Activated naive CD4-positive, alpha-beta T cell treated with anti-CD3 and anti-CD28 coated beads, Interleukin-2, amount 10 ng/mL, durations not matched to agents 7 days and 5 days (primary cell): Measurements from ENCODE around the gene A3GALT2.
"Not testable (repeated sequence)": the region's sequence is repeated elsewhere in the genome, so short reads cannot be mapped to it uniquely, and the experiment has no call there.

ENCODE experiments used
- CTCF ChIA-PET: fragments of 350-600 bp; sonication (Branson Sonifier 250); formaldehyde crosslinking; loops from one replicate; lab custom pipeline; 2021; ENCODE audit warnings: antibody characterized with exemption; lab: Charles Lee
- DNase-seq: peaks from one replicate; pipeline ENCODE4 v3.0.0-alpha.2; 2020
- H3K27ac Mint-ChIP-seq: one replicate; pipeline ENCODE4 v1.8.0; 2021; ENCODE audit warnings: mild to moderate bottlenecking, moderate library complexity, mixed read lengths
- H3K27me3 Mint-ChIP-seq: one replicate; pipeline ENCODE4 v1.8.0; 2021; ENCODE audit warnings: mild to moderate bottlenecking, mixed read lengths
- H3K36me3 Mint-ChIP-seq: one replicate; pipeline ENCODE4 v1.8.0; 2021; ENCODE audit warnings: mixed read lengths
- H3K4me1 Mint-ChIP-seq: one replicate; pipeline ENCODE4 v1.8.0; 2021; ENCODE audit warnings: mixed read lengths
- H3K4me3 Mint-ChIP-seq: one replicate; pipeline ENCODE4 v1.8.0; 2021; ENCODE audit warnings: mild to moderate bottlenecking, moderate library complexity, mixed read lengths
- H3K9me3 Mint-ChIP-seq: one replicate; pipeline ENCODE4 v1.8.0; 2021; ENCODE audit warnings: mixed read lengths

A3GALT2 gene

DNA sequence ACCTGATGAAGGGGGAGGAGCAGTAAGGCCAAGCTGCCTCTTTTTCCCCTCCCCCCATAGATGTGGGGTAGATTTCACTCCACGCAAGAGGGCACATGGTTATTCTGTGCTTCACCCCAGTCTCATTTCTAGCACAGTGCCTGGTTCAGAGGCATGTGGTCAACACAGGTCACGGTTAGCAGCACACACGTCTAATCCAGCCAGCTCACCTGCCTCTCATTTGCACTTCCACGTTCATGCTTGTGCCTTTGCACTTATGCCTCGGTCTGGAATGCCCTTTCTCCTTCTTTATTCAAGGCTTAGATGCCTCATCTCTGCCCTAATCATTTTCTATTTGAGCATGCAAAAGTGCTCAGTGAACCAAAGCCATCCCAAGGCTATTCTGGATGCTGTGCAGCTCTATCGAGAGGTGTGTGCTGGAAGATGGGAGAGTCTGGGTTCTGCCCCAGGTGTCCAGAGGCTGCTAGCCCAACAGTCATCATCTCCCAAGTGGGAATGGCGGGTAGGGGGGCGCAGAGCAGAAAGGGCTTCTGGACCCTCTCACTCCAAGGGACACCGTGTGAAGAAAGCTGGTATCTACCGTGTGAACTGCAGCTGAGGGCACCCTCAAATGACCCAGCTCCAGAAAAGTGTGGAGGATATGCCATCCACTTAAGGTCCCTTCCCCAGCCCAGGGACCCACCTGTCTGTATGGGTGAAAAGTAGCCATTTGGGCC lies 2.1 kb upstream of the A3GALT2 start:
- Mint-ChIP-seq H3K27me3 (peaks cover 7% of the 10 kb centered on the region), H3K4me3 (no peak overlapping the region), H3K4me1 (no peaks in the 10 kb centered on the region), H3K9me3 (no peaks in the 10 kb centered on the region), H3K36me3 (peaks cover 27% of the 10 kb centered on the region), H3K27ac (no peak overlapping the region)
- no peak for DNase-seq
- CTCF ChIA-PET: no interaction called here

DNA sequence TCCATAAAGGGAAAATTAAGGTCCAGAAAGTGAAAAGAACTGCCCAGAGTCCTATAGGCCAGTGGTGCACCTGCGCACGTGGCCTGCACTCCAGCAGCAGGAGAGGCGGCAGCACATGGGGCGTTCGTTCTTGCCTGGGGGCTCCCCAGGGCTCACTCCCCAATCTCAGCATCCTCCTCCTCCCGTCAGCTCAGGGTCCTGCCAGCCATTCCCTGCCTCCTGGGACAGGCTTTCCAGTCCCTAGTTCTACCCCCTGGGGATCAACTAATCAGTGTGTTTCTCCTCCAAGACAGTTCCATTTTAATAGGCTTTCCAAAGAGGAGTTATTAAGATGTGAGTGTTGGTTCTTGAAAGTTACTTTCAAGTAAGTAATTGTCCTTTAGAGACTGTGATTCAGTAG lies 1.2 kb upstream of the A3GALT2 start:
- peaks cover 24% of the 10 kb centered on the region for H3K36me3 Mint-ChIP-seq
- H3K27me3 Mint-ChIP-seq: peaks cover 13% of the 10 kb centered on the region
- no peaks in the 10 kb centered on the region for H3K9me3 Mint-ChIP-seq
- H3K4me1 Mint-ChIP-seq: no peaks in the 10 kb centered on the region
- no peak for DNase-seq
- no peak overlapping the region for H3K4me3 Mint-ChIP-seq
- CTCF ChIA-PET: no interaction called here
- H3K27ac Mint-ChIP-seq: no peak overlapping the region

- Mint-ChIP-seq H3K27ac (no peak overlapping the region), H3K4me3 (no peak overlapping the region), H3K4me1 (no peaks in the 10 kb centered on the region), H3K27me3 (peaks cover 22% of the 10 kb centered on the region), H3K36me3 (peaks cover 22% of the 10 kb centered on the region), H3K9me3 (no peaks in the 10 kb centered on the region)
- DNase-seq: no peak
- CTCF ChIA-PET: interaction anchor here (1.4 kb wide), 1 partner anchor 26 kb away, joined by 3 read pairs; no protein-coding TSS in a partner anchor
Observed at GRCh38 chr1:33321178-33321577, 280 bp upstream of the A3GALT2 start.

GRCh38 chr1:33319949-33320618 lies 814 bp downstream of the A3GALT2 start:
- Mint-ChIP-seq H3K9me3 (no peaks in the 10 kb centered on the region), H3K27me3 (peaks cover 27% of the 10 kb centered on the region), H3K4me3 (no peak overlapping the region), H3K27ac (no peak overlapping the region), H3K36me3 (peaks cover 14% of the 10 kb centered on the region), H3K4me1 (no peaks in the 10 kb centered on the region)
- DNase-seq: no peak
- CTCF ChIA-PET: no interaction called here

DNA sequence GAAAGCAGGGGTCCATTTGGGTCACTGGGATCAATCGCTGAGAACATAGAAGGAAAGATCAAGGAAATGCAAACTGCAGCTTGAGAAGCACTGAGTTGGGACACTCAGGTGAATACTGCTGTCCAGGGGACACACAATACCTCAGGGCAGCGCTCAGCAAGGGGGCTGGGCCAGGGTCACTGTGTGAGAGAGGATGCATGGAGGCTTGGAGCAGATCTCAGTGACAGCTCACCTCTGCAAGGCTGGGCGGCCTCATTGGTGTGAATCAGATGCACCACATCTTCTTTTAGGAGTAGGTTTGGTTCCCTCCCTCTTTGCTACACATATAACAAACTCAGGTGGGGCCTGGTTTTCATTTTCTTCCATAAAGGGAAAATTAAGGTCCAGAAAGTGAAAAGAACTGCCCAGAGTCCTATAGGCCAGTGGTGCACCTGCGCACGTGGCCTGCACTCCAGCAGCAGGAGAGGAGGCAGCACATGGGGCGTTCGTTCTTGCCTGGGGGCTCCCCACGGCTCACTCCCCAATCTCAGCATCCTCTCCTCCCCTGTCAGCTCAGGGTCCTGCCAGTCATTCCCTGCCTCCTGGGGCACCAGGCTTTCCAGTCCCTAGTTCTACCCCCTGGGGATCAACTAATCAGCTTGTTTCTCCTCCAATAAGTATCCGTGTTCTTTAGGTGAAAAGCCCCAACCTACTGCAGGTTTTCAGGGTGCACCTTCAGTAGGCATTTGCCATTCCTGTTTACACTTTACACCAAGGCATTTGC lies 1.5 kb downstream of the A3GALT2 start:
- DNase-seq: no peak

DNA sequence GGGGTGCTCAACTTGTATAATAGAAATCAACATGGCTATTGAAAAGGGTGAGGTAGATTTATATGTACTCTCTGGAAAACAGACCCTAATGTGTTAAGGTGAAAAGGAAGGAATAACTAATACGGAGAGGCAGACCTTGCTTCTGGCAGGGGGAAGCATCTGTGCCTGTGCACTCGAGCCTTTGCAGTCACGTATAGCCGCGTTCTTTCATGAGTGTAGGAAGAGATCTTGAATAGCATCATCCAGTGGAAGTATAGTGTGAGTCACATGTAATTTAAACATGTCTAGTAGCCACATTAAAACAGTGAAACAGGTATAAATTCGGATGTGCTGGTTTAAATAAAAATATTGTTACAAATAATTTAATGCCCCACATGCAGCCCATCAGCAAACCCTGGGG lies 3.0 kb downstream of the A3GALT2 start:
- Mint-ChIP-seq H3K4me3 (no peak overlapping the region), H3K27me3 (peaks cover 28% of the 10 kb centered on the region), H3K4me1 (no peaks in the 10 kb centered on the region), H3K36me3 (peaks cover 2% of the 10 kb centered on the region), H3K9me3 (no peaks in the 10 kb centered on the region), H3K27ac (no peak overlapping the region)
- no peak for DNase-seq
- CTCF ChIA-PET: no interaction called here

More for the DNA sequence above, 1.5 kb downstream of the A3GALT2 start:
- Mint-ChIP-seq H3K27me3 (peaks cover 27% of the 10 kb centered on the region), H3K36me3 (peaks cover 10% of the 10 kb centered on the region), H3K9me3 (no peaks in the 10 kb centered on the region), H3K4me1 (no peaks in the 10 kb centered on the region), H3K27ac (no peak overlapping the region), H3K4me3 (no peak overlapping the region)
- CTCF ChIA-PET: no interaction called here

- Mint-ChIP-seq H3K4me3 (no peak overlapping the region), H3K27me3 (peaks cover 34% of the 10 kb centered on the region), H3K9me3 (no peaks in the 10 kb centered on the region), H3K4me1 (no peaks in the 10 kb centered on the region), H3K27ac (no peak overlapping the region), H3K36me3 (no peaks in the 10 kb centered on the region)
- no peak for DNase-seq
- CTCF ChIA-PET: interaction anchor here (1.0 kb wide), 1 partner anchor 19 kb away, joined by 4 read pairs; no protein-coding TSS in a partner anchor
Observed at GRCh38 chr1:33317354-33317753, 3.5 kb downstream of the A3GALT2 start.

DNA sequence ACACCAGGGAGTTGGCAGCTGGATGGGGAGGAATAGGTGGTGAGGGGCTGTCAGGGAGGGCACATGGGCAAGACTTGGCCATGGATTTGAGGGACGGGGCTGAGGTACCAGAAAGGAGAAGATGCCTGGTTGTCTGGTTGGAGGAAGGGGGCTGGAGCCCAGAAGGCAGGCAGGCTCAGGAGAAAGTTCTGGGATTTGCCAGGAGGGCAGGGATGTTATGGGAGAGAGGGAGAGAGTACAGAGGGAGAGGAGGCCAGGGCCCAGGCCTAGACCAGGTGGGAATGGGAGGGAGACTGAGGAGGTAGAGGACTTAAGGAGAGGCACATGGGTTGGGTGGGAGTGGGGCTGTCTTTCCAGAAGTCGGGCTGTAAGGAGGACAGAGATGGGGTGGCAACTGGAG lies 4.3 kb downstream of the A3GALT2 start:
- Mint-ChIP-seq H3K9me3 (no peaks in the 10 kb centered on the region), H3K4me3 (no peak overlapping the region), H3K27ac (no peak overlapping the region), H3K4me1 (no peaks in the 10 kb centered on the region), H3K27me3 (peaks cover 38% of the 10 kb centered on the region), H3K36me3 (no peaks in the 10 kb centered on the region)
- no peak for DNase-seq
- CTCF ChIA-PET: interaction anchor here (1.0 kb wide), 1 partner anchor 18 kb away, joined by 4 read pairs; no protein-coding TSS in a partner anchor

DNA sequence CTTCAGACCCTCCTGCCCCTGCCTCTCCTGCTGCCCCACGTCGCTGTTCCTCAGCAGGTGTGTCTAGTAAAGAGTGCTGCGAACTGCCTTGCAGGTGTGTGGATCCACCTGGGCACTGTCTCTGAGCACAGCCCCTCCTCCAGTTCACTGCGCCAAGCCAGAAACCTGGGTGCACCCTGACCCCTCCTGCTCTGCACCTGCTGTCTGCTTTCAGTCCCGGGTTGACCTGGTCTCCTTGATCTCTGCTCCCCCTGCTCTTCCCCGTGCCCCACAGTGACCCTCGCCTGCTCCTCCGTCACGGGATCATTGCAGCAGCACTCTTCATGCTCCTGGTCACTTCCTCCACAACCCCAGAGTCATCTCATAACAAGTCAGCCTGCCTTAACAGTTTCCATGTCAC lies 6.5 kb downstream of the A3GALT2 start:
- peaks cover 38% of the 10 kb centered on the region for H3K27me3 Mint-ChIP-seq
- no peaks in the 10 kb centered on the region for H3K9me3 Mint-ChIP-seq
- H3K4me3 Mint-ChIP-seq: no peak overlapping the region
- CTCF ChIA-PET: no interaction called here
- DNase-seq: no peak
- H3K27ac Mint-ChIP-seq: no peak overlapping the region
- H3K36me3 Mint-ChIP-seq: no peaks in the 10 kb centered on the region
- no peaks in the 10 kb centered on the region for H3K4me1 Mint-ChIP-seq

DNA sequence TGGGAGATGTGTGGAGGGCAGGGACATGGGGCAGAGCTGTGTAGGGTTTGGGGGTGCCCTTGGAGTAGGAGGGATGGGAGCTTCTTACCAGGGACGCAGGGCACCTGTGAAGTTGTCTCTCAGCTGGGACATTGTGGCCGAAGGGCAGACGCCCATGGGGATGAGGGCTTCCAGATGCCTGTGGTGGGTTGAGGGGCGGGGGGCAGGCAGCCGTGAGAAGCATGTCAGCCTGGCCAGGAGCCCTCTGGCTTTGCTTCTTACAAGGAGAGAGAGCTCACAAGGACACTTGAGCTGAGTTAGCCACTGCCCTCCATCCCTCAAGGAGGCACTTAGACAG lies 8.5 kb downstream of the A3GALT2 start:
- CTCF ChIA-PET: interaction anchor here (0.8 kb wide), 1 partner anchor 14 kb away, joined by 3 read pairs; no protein-coding TSS in a partner anchor
- H3K4me1 Mint-ChIP-seq: no peaks in the 10 kb centered on the region
- no peaks in the 10 kb centered on the region for H3K36me3 Mint-ChIP-seq
- peaks cover 35% of the 10 kb centered on the region for H3K27me3 Mint-ChIP-seq
- no peak for DNase-seq
- no peak overlapping the region for H3K4me3 Mint-ChIP-seq
- no peak overlapping the region for H3K27ac Mint-ChIP-seq
- no peaks in the 10 kb centered on the region for H3K9me3 Mint-ChIP-seq

DNA sequence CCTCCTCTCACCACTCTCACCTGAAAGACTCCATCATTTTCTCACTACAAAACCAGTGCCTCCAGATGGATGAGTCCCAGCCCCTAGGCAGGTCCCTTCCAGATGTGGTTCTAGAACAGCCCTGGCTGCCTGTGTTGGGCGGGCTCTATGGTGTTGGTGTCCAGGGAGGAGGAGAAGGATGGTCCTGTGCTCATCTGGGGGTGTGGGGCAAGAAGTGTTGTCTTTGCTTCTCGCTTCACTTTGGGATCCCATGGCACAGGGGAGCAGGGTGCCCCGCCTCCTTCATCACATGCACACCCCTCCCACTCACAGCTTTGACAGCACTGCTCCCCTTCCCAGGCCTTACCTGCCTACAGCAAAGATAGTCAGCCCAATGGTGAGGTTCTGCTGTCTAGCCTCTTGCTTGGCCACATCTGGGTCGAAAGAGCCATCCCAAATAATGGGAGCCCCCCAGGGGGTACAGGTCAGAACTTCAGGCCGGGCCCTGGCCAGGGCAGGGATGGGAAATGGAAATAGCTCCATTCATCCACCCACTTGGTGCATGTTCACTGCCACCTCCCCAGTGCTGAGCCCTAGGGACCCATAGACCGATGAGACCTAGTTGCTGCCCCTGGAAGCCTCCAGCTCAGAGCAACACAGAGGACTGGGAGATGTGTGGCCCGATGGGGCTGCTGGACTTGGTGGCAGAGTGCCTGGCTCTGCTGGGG lies 9.0 kb downstream of the A3GALT2 start:
- no peak for DNase-seq
- no peaks in the 10 kb centered on the region for H3K4me1 Mint-ChIP-seq
- H3K4me3 Mint-ChIP-seq: no peak overlapping the region
- CTCF ChIA-PET: no interaction called here
- H3K27me3 Mint-ChIP-seq: peaks cover 37% of the 10 kb centered on the region
- no peak overlapping the region for H3K27ac Mint-ChIP-seq
- no peaks in the 10 kb centered on the region for H3K36me3 Mint-ChIP-seq
- H3K9me3 Mint-ChIP-seq: no peaks in the 10 kb centered on the region

GRCh38 chr1:33310702-33311101 lies 10.2 kb downstream of the A3GALT2 start:
- no peak overlapping the region for H3K27ac Mint-ChIP-seq

GRCh38 chr1:33309351-33309750 lies 11.5 kb downstream of the A3GALT2 start:
- peaks cover 46% of the 10 kb centered on the region for H3K27me3 Mint-ChIP-seq
- H3K27ac Mint-ChIP-seq, H3K4me3 Mint-ChIP-seq, H3K4me1 Mint-ChIP-seq, H3K36me3 Mint-ChIP-seq, H3K9me3 Mint-ChIP-seq, DNase-seq: not testable (repeated sequence)
- CTCF ChIA-PET: interaction anchor here (0.6 kb wide), 1 partner anchor 151 kb away, joined by 3 read pairs; no protein-coding TSS in a partner anchor

More at GRCh38 chr1:33310702-33311101, 10.2 kb downstream of the A3GALT2 start:
- Mint-ChIP-seq H3K4me1 (no peaks in the 10 kb centered on the region), H3K4me3 (no peak overlapping the region), H3K27me3 (peaks cover 36% of the 10 kb centered on the region), H3K36me3 (no peaks in the 10 kb centered on the region), H3K9me3 (no peaks in the 10 kb centered on the region)
- no peak for DNase-seq
- CTCF ChIA-PET: interaction anchor here (1.2 kb wide), 1 partner anchor 15 kb away, joined by 3 read pairs; no protein-coding TSS in a partner anchor

- Mint-ChIP-seq H3K4me3 (no peak overlapping the region), H3K36me3 (peaks cover 7% of the 10 kb centered on the region), H3K9me3 (peaks cover 1% of the 10 kb centered on the region), H3K4me1 (peaks cover 15% of the 10 kb centered on the region), H3K27me3 (peaks cover 45% of the 10 kb centered on the region), H3K27ac (no peak overlapping the region)
- DNase-seq: no peak
- CTCF ChIA-PET: interaction anchor here (1.5 kb wide), 1 partner anchor 12 kb away, joined by 5 read pairs; no protein-coding TSS in a partner anchor
Observed at GRCh38 chr1:33307494-33307864, 13.4 kb downstream of the A3GALT2 start.
